OCI-LY3 (cell line): ENCODE measurements around the gene DPP3.

ENCODE experiments used
- H2AFZ ChIP-seq: fragments of 200-600, 300-600 bp; shearing (Covaris generic); 2 replicates; pipeline ENCODE4 v1.6.0; 2014; ENCODE audit warnings: antibody characterized with exemption, low read depth, low read length
- H3K27ac ChIP-seq: fragments of 200-600, 300-600 bp; sonication (generic); 2 replicates; pipeline ENCODE4 v1.5.1; 2014; ENCODE audit warnings: mild to moderate bottlenecking, low read length, moderate library complexity, mixed read lengths
- H3K27me3 ChIP-seq: fragments of 200-600, 300-600 bp; sonication (generic); 2 replicates; pipeline ENCODE4 v1.6.1; 2014; ENCODE audit warnings: low read depth, low read length, mixed read lengths
- H3K36me3 ChIP-seq: fragments of 200-600, 300-600 bp; sonication (generic); replicated peaks from 2 replicates; pipeline ENCODE3; 2014; ENCODE audit warnings: low read depth, low read length, mixed read lengths
- H3K4me1 ChIP-seq: fragments of 300-600, 200-600 bp; sonication (generic); 2 replicates; pipeline ENCODE4 v1.6.1; 2014; ENCODE audit warnings: low read length, mixed read lengths
- H3K4me2 ChIP-seq: fragments of 200-600, 300-600 bp; sonication (generic); 2 replicates; pipeline ENCODE4 v1.6.1; 2014; ENCODE audit warnings: low read length, mixed read lengths
- H3K4me3 ChIP-seq: fragments of 300-600, 200-600 bp; sonication (generic); 2 replicates; pipeline ENCODE4 v1.5.1; 2014; ENCODE audit warnings: antibody characterized with exemption, mild to moderate bottlenecking, low read length, moderate library complexity
- H3K79me2 ChIP-seq: fragments of 300-600, 200-600 bp; shearing (Covaris generic); 2 replicates; pipeline ENCODE4 v1.6.1; 2014; ENCODE audit warnings: mild to moderate bottlenecking, low read length, mixed read lengths
- H3K9ac ChIP-seq: fragments of 300-600, 200-600 bp; shearing (Covaris generic); 2 replicates; pipeline ENCODE4 v1.6.0; 2014; ENCODE audit warnings: mild to moderate bottlenecking, low read length, moderate library complexity
- H3K9me3 ChIP-seq: fragments of 200-600, 300-600 bp; shearing (Covaris generic); 2 replicates; pipeline ENCODE4 v1.6.1; 2014; ENCODE audit warnings: low read length, mixed read lengths; ENCODE audit not compliant: insufficient read depth
- H4K20me1 ChIP-seq: fragments of 200-600, 300-600 bp; sonication (generic); 2 replicates; pipeline ENCODE4 v1.6.1; 2016; ENCODE audit warnings: low read length, mixed read lengths; ENCODE audit not compliant: insufficient read depth
- EZH2phosphoT487 ChIP-seq: fragments of 200-600 bp; shearing (Covaris generic); IDR thresholded peaks from 2 replicates; pipeline ENCODE4 v1.6.1; 2018; ENCODE audit warnings: antibody characterized with exemption, mixed run types, low read depth
- TF ChIP-seq, protein P1 (sequence below): fragments of 200-600, 300-600 bp; sonication (generic); IDR thresholded peaks from 2 replicates; pipeline ENCODE4 v1.5.1; 2014; ENCODE audit warnings: antibody characterized with exemption, low read length, low read depth

Gene DPP3

GRCh38 chr11:66549696-66550095 lies 69.5 kb downstream of the DPP3 start:
- Histone ChIP-seq H3K4me1 (peaks cover 10% of the 10 kb centered on the region), H3K36me3 (no peaks in the 10 kb centered on the region), H3K9me3 (no peaks in the 10 kb centered on the region), H3K4me2 (no peak overlapping the region), H3K27me3 (0 out of 2 replicates have a peak, but pooled peaks cover 4% of the 10 kb centered on the region), H3K79me2 (no peaks in the 10 kb centered on the region; the same call in 1 of the 2 replicates), H2AFZ (no peak overlapping the region), H3K27ac (no peak overlapping the region), H3K4me3 (no peak overlapping the region), H3K9ac (no peak overlapping the region), H4K20me1 (no peaks in the 10 kb centered on the region)
- no peak for TF ChIP-seq EZH2phosphoT487
- TF ChIP-seq, protein P1, sequence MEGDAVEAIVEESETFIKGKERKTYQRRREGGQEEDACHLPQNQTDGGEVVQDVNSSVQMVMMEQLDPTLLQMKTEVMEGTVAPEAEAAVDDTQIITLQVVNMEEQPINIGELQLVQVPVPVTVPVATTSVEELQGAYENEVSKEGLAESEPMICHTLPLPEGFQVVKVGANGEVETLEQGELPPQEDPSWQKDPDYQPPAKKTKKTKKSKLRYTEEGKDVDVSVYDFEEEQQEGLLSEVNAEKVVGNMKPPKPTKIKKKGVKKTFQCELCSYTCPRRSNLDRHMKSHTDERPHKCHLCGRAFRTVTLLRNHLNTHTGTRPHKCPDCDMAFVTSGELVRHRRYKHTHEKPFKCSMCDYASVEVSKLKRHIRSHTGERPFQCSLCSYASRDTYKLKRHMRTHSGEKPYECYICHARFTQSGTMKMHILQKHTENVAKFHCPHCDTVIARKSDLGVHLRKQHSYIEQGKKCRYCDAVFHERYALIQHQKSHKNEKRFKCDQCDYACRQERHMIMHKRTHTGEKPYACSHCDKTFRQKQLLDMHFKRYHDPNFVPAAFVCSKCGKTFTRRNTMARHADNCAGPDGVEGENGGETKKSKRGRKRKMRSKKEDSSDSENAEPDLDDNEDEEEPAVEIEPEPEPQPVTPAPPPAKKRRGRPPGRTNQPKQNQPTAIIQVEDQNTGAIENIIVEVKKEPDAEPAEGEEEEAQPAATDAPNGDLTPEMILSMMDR = no peak

GRCh38 chr11:66550887-66551286 lies 70.7 kb downstream of the DPP3 start:
- TF ChIP-seq EZH2phosphoT487 = no peak
- TF ChIP-seq, protein P1 = no peak
- peaks cover 8% of the 10 kb centered on the region for H3K4me1 ChIP-seq
- no peaks in the 10 kb centered on the region for H3K9me3 ChIP-seq
- no peak overlapping the region for H2AFZ ChIP-seq
- no peak overlapping the region for H3K27ac ChIP-seq
- no peaks in the 10 kb centered on the region for H3K79me2 ChIP-seq
- 0 out of 2 replicates have a peak, but pooled peaks cover 4% of the 10 kb centered on the region for H3K27me3 ChIP-seq
- no peak overlapping the region for H3K9ac ChIP-seq
- H3K36me3 ChIP-seq = no peaks in the 10 kb centered on the region
- H3K4me3 ChIP-seq = no peak overlapping the region
- no peak overlapping the region for H3K4me2 ChIP-seq
- no peaks in the 10 kb centered on the region for H4K20me1 ChIP-seq

DNA sequence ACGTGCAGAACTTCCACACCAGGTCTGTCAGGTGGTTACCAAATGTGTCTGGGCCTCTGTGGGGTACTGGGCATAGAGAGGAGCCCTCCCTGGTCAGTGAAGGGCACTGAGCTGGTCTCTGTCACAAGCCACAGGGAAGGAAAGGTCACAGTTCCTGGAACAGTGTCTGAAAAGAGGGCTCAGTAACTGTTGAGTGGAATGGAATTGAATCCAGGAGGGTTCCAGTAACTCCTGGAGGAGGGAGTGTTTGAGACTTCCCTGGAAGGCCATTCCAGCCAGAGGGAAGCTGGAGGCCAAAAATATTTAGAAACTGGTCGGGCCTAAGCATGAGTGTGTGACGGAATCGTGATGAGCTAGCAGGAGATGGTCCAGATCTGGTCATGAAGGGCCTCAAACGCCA lies 74.4 kb downstream of the DPP3 start:
- no peak overlapping the region for H3K9ac ChIP-seq
- TF ChIP-seq, protein P1 = no peak
- no peak for TF ChIP-seq EZH2phosphoT487
- no peaks in the 10 kb centered on the region for H3K36me3 ChIP-seq
- H3K9me3 ChIP-seq = no peaks in the 10 kb centered on the region
- no peak overlapping the region for H3K4me3 ChIP-seq
- no peaks in the 10 kb centered on the region for H3K4me1 ChIP-seq
- H2AFZ ChIP-seq = no peak overlapping the region
- H3K4me2 ChIP-seq = no peak overlapping the region
- H4K20me1 ChIP-seq = no peaks in the 10 kb centered on the region
- H3K27ac ChIP-seq = no peak overlapping the region
- no peaks in the 10 kb centered on the region for H3K27me3 ChIP-seq
- no peaks in the 10 kb centered on the region for H3K79me2 ChIP-seq

DNA sequence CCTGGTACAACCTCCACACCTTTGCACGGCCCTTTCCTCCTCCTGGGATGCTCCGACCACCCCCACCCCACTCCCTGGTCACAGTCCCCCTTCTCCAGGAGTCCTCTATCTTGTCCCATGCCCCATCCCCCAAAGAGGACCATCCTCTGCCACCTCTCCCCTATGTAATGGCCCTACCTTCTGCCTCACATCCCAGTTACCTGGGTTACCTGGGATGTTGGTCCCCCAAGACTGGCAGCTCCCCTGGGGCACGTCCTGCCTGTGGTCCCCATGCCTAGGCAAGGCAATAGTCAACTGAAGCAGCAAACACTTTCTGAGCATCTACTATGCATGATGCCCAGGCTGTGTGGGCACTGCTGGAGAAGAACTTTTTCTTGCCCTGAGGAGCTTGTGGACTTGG lies 75.2 kb downstream of the DPP3 start:
- no peak overlapping the region for H3K4me3 ChIP-seq
- no peak overlapping the region for H2AFZ ChIP-seq
- H4K20me1 ChIP-seq = no peaks in the 10 kb centered on the region
- no peak overlapping the region for H3K27ac ChIP-seq
- no peak overlapping the region for H3K4me2 ChIP-seq
- no peaks in the 10 kb centered on the region for H3K4me1 ChIP-seq
- TF ChIP-seq, protein P1 = no peak
- no peak for TF ChIP-seq EZH2phosphoT487
- H3K27me3 ChIP-seq = no peaks in the 10 kb centered on the region
- H3K9me3 ChIP-seq = no peaks in the 10 kb centered on the region
- no peaks in the 10 kb centered on the region for H3K36me3 ChIP-seq
- H3K9ac ChIP-seq = no peak overlapping the region
- no peaks in the 10 kb centered on the region for H3K79me2 ChIP-seq
